Measurements from ENCODE around the gene HAUS7. TPM values are rescaled to one million over a fixed set of nuclear protein-coding genes. Genes with fewer than 3 reads are reported as not detected.

HAUS7 gene
- total RNA-seq, 1 donor from 2014 or later: 60.3 TPM

GRCh38 chrX:153411988-153412574 is 58.3 kb downstream of the HAUS7 start:
- DNase-seq (ENCODE audit: extremely low spot score, unreplicated experiment): no peak

DNA sequence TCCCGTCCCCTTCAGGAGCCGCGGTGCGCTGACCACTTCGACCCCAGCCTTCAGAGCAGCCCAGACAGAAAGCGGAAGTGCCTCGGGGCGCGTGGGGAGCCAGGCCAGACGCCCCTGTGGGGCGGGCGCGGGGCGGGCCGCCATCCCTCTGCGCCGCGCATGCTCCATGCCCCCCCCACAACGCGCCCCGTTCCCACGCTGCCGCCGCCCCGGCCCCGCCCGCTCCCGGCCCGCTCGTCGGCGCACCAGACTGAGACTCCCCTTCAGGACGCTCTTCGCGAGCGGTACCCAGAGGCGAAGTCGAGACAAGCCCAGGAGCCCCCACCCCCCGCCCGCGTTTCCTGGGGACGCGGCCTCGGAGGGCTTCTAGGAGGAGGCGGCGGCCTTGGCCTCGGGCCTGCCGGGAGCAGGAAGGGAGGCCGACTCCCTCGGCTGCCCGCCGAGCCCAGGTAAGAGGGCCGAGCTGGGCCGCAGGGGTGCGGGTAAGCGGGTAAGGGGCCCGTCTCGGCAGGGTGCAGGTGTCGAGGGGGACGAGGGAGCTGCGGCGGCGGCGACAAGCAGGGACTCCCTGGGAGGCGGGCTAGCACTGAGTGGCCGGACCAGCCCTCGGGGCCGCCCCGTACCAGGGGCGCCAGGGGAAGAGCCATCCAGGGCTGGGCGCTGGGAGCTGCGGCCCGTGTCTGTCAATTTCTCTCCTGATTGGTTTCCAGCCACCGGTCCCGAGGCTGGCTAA is 59.0 kb downstream of the HAUS7 start, which contains the start of gene ZFP92:
TSS of gene ZFP92 (plus strand) at position 218 of the 733 bp plus-strand sequence. CDS start 6,851 bp downstream, outside the sequence.
- Mint-ChIP-seq H3K27me3 (ENCODE audit: unreplicated experiment) (peaks cover 7% of the 10 kb centered on the region), H3K4me3 (ENCODE audit: unreplicated experiment) (no peak within 1 kb of the TSS), H3K9me3 (ENCODE audit: unreplicated experiment) (no peaks in the 10 kb centered on the region), H3K4me1 (ENCODE audit: unreplicated experiment) (no peaks in the 10 kb centered on the region), H3K36me3 (ENCODE audit: unreplicated experiment) (no peaks in the 10 kb centered on the region), H3K27ac (ENCODE audit: unreplicated experiment) (no peak within 1 kb of the TSS)
- TF ChIP-seq, protein P1, sequence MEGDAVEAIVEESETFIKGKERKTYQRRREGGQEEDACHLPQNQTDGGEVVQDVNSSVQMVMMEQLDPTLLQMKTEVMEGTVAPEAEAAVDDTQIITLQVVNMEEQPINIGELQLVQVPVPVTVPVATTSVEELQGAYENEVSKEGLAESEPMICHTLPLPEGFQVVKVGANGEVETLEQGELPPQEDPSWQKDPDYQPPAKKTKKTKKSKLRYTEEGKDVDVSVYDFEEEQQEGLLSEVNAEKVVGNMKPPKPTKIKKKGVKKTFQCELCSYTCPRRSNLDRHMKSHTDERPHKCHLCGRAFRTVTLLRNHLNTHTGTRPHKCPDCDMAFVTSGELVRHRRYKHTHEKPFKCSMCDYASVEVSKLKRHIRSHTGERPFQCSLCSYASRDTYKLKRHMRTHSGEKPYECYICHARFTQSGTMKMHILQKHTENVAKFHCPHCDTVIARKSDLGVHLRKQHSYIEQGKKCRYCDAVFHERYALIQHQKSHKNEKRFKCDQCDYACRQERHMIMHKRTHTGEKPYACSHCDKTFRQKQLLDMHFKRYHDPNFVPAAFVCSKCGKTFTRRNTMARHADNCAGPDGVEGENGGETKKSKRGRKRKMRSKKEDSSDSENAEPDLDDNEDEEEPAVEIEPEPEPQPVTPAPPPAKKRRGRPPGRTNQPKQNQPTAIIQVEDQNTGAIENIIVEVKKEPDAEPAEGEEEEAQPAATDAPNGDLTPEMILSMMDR (IDR thresholded peaks at IDR 0.05): no peak
- no peak for DNase-seq (ENCODE audit: extremely low spot score, unreplicated experiment)

More at GRCh38 chrX:153411988-153412574, 58.3 kb downstream of the HAUS7 start:
- H3K27ac Mint-ChIP-seq (ENCODE audit: unreplicated experiment): no peak overlapping the region
- H3K36me3 Mint-ChIP-seq (ENCODE audit: unreplicated experiment): no peaks in the 10 kb centered on the region
- no peaks in the 10 kb centered on the region for H3K9me3 Mint-ChIP-seq (ENCODE audit: unreplicated experiment)
- H3K4me1 Mint-ChIP-seq (ENCODE audit: unreplicated experiment): no peaks in the 10 kb centered on the region
- TF ChIP-seq, protein P1 (IDR thresholded peaks at IDR 0.05): no peak
- H3K27me3 Mint-ChIP-seq (ENCODE audit: unreplicated experiment): peaks cover 4% of the 10 kb centered on the region
- H3K4me3 Mint-ChIP-seq (ENCODE audit: unreplicated experiment): no peak overlapping the region

- H3K9me3 Mint-ChIP-seq (ENCODE audit: unreplicated experiment): no peaks in the 10 kb centered on the region
- H3K4me3 Mint-ChIP-seq (ENCODE audit: unreplicated experiment): no peak overlapping the region
- H3K27me3 Mint-ChIP-seq (ENCODE audit: unreplicated experiment): peaks cover 8% of the 10 kb centered on the region
- no peaks in the 10 kb centered on the region for H3K4me1 Mint-ChIP-seq (ENCODE audit: unreplicated experiment)
- DNase-seq (ENCODE audit: extremely low spot score, unreplicated experiment): no peak
- no peak overlapping the region for H3K27ac Mint-ChIP-seq (ENCODE audit: unreplicated experiment)
- H3K36me3 Mint-ChIP-seq (ENCODE audit: unreplicated experiment): no peaks in the 10 kb centered on the region
- TF ChIP-seq, protein P1 (IDR thresholded peaks at IDR 0.05): no peak
Measured at GRCh38 chrX:153410888-153411254, 59.5 kb downstream of the HAUS7 start.

DNA sequence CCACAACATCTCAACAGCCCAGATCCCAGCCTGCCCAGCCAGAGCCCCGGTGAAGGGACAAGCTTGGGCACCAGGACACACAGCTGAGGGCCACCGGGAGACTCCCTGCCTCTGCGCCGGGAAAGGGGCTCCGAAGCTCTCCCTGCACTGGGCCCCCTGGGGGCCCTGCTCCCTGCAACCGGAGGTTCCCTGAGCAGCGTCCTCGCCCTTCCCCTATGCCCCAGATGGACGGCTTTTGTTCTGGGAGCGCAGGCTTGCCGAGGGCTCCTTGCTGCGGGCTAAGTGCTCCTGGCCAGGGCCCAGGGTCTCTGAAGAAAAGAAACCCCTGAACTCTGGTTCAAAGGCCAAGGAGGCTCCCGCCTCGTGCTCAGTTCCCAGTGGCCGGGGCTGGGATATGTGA is 60.0 kb downstream of the HAUS7 start:
- Mint-ChIP-seq H3K27ac (ENCODE audit: unreplicated experiment) (no peak overlapping the region), H3K4me3 (ENCODE audit: unreplicated experiment) (no peak overlapping the region), H3K36me3 (ENCODE audit: unreplicated experiment) (no peaks in the 10 kb centered on the region), H3K4me1 (ENCODE audit: unreplicated experiment) (no peaks in the 10 kb centered on the region), H3K27me3 (ENCODE audit: unreplicated experiment) (peaks cover 8% of the 10 kb centered on the region), H3K9me3 (ENCODE audit: unreplicated experiment) (no peaks in the 10 kb centered on the region)
- no peak for DNase-seq (ENCODE audit: extremely low spot score, unreplicated experiment)
- TF ChIP-seq, protein P1 (IDR thresholded peaks at IDR 0.05): no peak

DNA sequence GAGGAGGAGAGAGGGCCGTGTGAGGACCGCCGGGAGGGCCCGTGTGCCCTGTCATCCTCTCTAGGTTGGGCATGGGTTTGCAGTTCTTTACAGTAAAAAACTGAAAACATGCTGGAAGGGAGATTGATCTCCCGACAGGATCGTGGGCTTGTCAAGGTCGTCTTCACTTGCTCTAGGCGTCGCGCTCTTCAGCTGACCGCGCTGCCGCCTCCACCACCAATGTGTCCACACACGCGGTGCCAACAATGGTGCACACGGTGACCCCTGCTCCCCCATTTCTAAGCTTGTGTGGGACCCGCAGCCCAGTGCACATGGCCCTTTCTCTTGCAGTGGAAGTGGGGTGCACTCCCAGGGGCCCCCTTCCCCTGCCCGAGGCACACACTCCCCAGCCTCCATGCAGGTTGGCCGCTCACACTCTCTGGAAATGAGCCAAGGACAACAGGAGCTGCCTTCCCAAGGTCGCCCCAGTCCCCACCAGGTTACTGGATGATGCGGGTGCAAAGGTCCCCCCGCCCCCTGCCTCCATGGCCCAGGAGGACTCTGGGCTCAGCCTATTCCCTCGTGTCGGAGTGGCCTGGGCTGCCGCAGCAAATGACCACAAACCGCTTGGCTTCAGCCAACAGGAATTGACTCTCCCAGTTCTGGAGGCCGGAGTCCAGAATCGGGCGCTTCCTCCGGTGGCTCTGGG is 60.8 kb downstream of the HAUS7 start:
- Mint-ChIP-seq H3K4me3 (ENCODE audit: unreplicated experiment) (no peak overlapping the region), H3K27ac (ENCODE audit: unreplicated experiment) (no peak overlapping the region), H3K9me3 (ENCODE audit: unreplicated experiment) (no peaks in the 10 kb centered on the region), H3K36me3 (ENCODE audit: unreplicated experiment) (no peaks in the 10 kb centered on the region), H3K27me3 (ENCODE audit: unreplicated experiment) (peaks cover 8% of the 10 kb centered on the region), H3K4me1 (ENCODE audit: unreplicated experiment) (no peaks in the 10 kb centered on the region)
- TF ChIP-seq, protein P1 (IDR thresholded peaks at IDR 0.05): no peak
- no peak for DNase-seq (ENCODE audit: extremely low spot score, unreplicated experiment)
